ENCODE measurements around the gene FAM227A.

Gene FAM227A

GRCh38 chr22:38656256-38657044, at the start of gene FAM227A, which contains the start of gene CBY1:
TSS of gene FAM227A (minus strand) at chr22:38656392. CDS start at chr22:38650168, 6,224 bp downstream.
TSS of gene CBY1 (plus strand) at chr22:38656638. CDS start at chr22:38668055, 11,417 bp downstream.
- Histone ChIP-seq H3K4me2 (ENCODE audit: low read length) (peak within 1 kb of the TSS; percentile 99), H4K20me1 (ENCODE audit: insufficient read depth, low read length) (no peaks in the 10 kb centered on the region), H3K4me1 (ENCODE audit: low read length) (peaks cover 8% of the 10 kb centered on the region), H3K27me3 (ENCODE audit: low read depth, low read length) (no peaks in the 10 kb centered on the region), H3K9ac (ENCODE audit: low read length) (peak within 1 kb of the TSS; percentile 82), H3K9me3 (ENCODE audit: insufficient read depth, low read length) (no peaks in the 10 kb centered on the region), H2AFZ (ENCODE audit: low read depth, low read length) (peak within 1 kb of the TSS; percentile 93), H3K79me2 (ENCODE audit: low read length) (peaks cover 7% of the 10 kb centered on the region), H3K4me3 (ENCODE audit: low read length) (peak within 1 kb of the TSS; percentile 80), H3K27ac (ENCODE audit: low read length) (peak within 1 kb of the TSS; percentile 67), H3K36me3 (replicated peaks; ENCODE audit: low read depth, low read length) (no peaks in the 10 kb centered on the region)
- TF ChIP-seq EZH2phosphoT487 (IDR thresholded peaks at IDR 0.05; ENCODE audit: low read depth): no peak
- no peak for TF ChIP-seq CTCF (IDR thresholded peaks at IDR 0.05; ENCODE audit: low read depth, low read length)

- peak within 1 kb of the TSS; percentile 84 for H2AFZ ChIP-seq (ENCODE audit: low read depth, low read length)
- peak within 1 kb of the TSS; percentile 89 for H3K4me3 ChIP-seq (ENCODE audit: low read length)
- peaks cover 41% of the 10 kb centered on the region for H3K4me1 ChIP-seq (ENCODE audit: low read length)
- H3K9me3 ChIP-seq (ENCODE audit: insufficient read depth, low read length): no peaks in the 10 kb centered on the region
- no peaks in the 10 kb centered on the region for H3K27me3 ChIP-seq (ENCODE audit: low read depth, low read length)
- peaks cover 40% of the 10 kb centered on the region for H4K20me1 ChIP-seq (ENCODE audit: insufficient read depth, low read length)
- peaks cover 19% of the 10 kb centered on the region for H3K36me3 ChIP-seq (replicated peaks; ENCODE audit: low read depth, low read length)
- peak within 1 kb of the TSS; percentile 90 for H3K9ac ChIP-seq (ENCODE audit: low read length)
- H3K27ac ChIP-seq (ENCODE audit: low read length): peak within 1 kb of the TSS; percentile 69
- H3K79me2 ChIP-seq (ENCODE audit: low read length): peaks cover 48% of the 10 kb centered on the region
- H3K4me2 ChIP-seq (ENCODE audit: low read length): peak within 1 kb of the TSS; percentile 88
- TF ChIP-seq EZH2phosphoT487 (IDR thresholded peaks at IDR 0.05; ENCODE audit: low read depth): no peak
- TF ChIP-seq CTCF (IDR thresholded peaks at IDR 0.05; ENCODE audit: low read depth, low read length): no peak
These were observed 49.3 kb upstream of the FAM227A start, which contains the start of gene GTPBP1 for GRCh38 chr22:38705235-38706100. TSS of gene GTPBP1 (plus strand) at chr22:38705944. CDS start at chr22:38705956, 12 bp downstream.

- Histone ChIP-seq H3K4me2 (ENCODE audit: low read length) (peak overlapping the region; percentile 76), H3K79me2 (ENCODE audit: low read length) (peaks cover 48% of the 10 kb centered on the region), H3K4me1 (ENCODE audit: low read length) (peaks cover 41% of the 10 kb centered on the region), H3K9ac (ENCODE audit: low read length) (peak overlapping the region; percentile 67), H3K27ac (ENCODE audit: low read length) (peak overlapping the region; percentile 47), H3K9me3 (ENCODE audit: insufficient read depth, low read length) (no peaks in the 10 kb centered on the region), H3K4me3 (ENCODE audit: low read length) (peak overlapping the region; percentile 78), H3K36me3 (replicated peaks; ENCODE audit: low read depth, low read length) (peaks cover 12% of the 10 kb centered on the region), H4K20me1 (ENCODE audit: insufficient read depth, low read length) (peaks cover 32% of the 10 kb centered on the region), H2AFZ (ENCODE audit: low read depth, low read length) (peak overlapping the region; percentile 84), H3K27me3 (ENCODE audit: low read depth, low read length) (no peaks in the 10 kb centered on the region)
- no peak for TF ChIP-seq EZH2phosphoT487 (IDR thresholded peaks at IDR 0.05; ENCODE audit: low read depth)
- no peak for TF ChIP-seq CTCF (IDR thresholded peaks at IDR 0.05; ENCODE audit: low read depth, low read length)
These were observed 48.6 kb upstream of the FAM227A start for GRCh38 chr22:38704654-38705234.

Measured in OCI-LY3 (cell line).